OCI-M1 (cell line): ENCODE results near the gene ABCA10.
"Not testable (repeated sequence)": the region's sequence is repeated elsewhere in the genome, so short reads cannot be mapped to it uniquely, and the experiment has no call there.

ENCODE experiments used
- DNase-seq: peaks from one replicate; lab custom pipeline; 2025; lab: John Stamatoyannopoulos, UW

The ABCA10 gene

GRCh38 chr17:69230939-69231338 is 2.3 kb upstream of the ABCA10 start:
- DNase-seq = no peak

- DNase-seq = peak; percentile 62
Measured at GRCh38 chr17:69228018-69228417, 606 bp downstream of the ABCA10 start.

GRCh38 chr17:69227541-69227940 is 1.1 kb downstream of the ABCA10 start:
- peak; percentile 82 for DNase-seq

GRCh38 chr17:69223809-69224208 is 4.8 kb downstream of the ABCA10 start:
- no peak for DNase-seq

GRCh38 chr17:69222707-69223258 is 5.8 kb downstream of the ABCA10 start:
- DNase-seq = no peak

- DNase-seq = no peak
Measured at GRCh38 chr17:69220098-69220497, 8.5 kb downstream of the ABCA10 start.

GRCh38 chr17:69218986-69219385 is 9.6 kb downstream of the ABCA10 start:
- DNase-seq = no peak

GRCh38 chr17:69213059-69213813 is 15.4 kb downstream of the ABCA10 start:
- peak; percentile 15 for DNase-seq

GRCh38 chr17:69208640-69209039 is 20.0 kb downstream of the ABCA10 start:
- DNase-seq = no peak

GRCh38 chr17:69207151-69207550 is 21.5 kb downstream of the ABCA10 start:
- DNase-seq = no peak

GRCh38 chr17:69198238-69198637 is 30.4 kb downstream of the ABCA10 start:
- peak; percentile 86 for DNase-seq

GRCh38 chr17:69196105-69196653 is 32.4 kb downstream of the ABCA10 start:
- not testable (repeated sequence) for DNase-seq

- no peak for DNase-seq
Measured at GRCh38 chr17:69192754-69193153, 35.9 kb downstream of the ABCA10 start.

GRCh38 chr17:69188796-69189195 is 39.8 kb downstream of the ABCA10 start:
- no peak for DNase-seq

- no peak for DNase-seq
Measured at GRCh38 chr17:69188064-69188463, 40.6 kb downstream of the ABCA10 start.

- DNase-seq = no peak
Measured at GRCh38 chr17:69187294-69187693, 41.3 kb downstream of the ABCA10 start.

- no peak for DNase-seq
Measured at GRCh38 chr17:69179227-69179952, 49.2 kb downstream of the ABCA10 start.

- no peak for DNase-seq
Measured at GRCh38 chr17:69176457-69176795, 52.2 kb downstream of the ABCA10 start.

GRCh38 chr17:69175625-69176456 is 52.8 kb downstream of the ABCA10 start:
- DNase-seq = peak; percentile 77

- no peak for DNase-seq
Measured at GRCh38 chr17:69175262-69175624, 53.4 kb downstream of the ABCA10 start.

GRCh38 chr17:69173118-69173517 is 55.5 kb downstream of the ABCA10 start:
- DNase-seq = no peak

GRCh38 chr17:69170377-69170776 is 58.2 kb downstream of the ABCA10 start:
- DNase-seq = peak; percentile 86
